GM10248 (cell line): ENCODE results near the gene ITPR1.

Experiments used
- CTCF ChIA-PET: fragments of 300-600 bp; sonication (Branson Sonifier 250); formaldehyde crosslinking; extraction: SDS; loops from one replicate; lab custom pipeline; 2021; ENCODE audit warnings: antibody characterized with exemption; lab: Yijun Ruan, JAX
- POLR2A ChIA-PET: fragments of 350-650 bp; sonication (Branson Sonifier 250); formaldehyde crosslinking; extraction: SDS; loops from one replicate; lab custom pipeline; 2020; ENCODE audit warnings: antibody characterized with exemption; lab: Yijun Ruan, JAX
- DNase-seq: peaks from one replicate; pipeline ENCODE4 v3.0.0; 2012; ENCODE audit errors: extremely low spot score
- TF ChIP-seq, protein P1 (sequence below): IDR thresholded peaks from 2 replicates; pipeline ENCODE4 v1.5.1; 2012; ENCODE audit warnings: mild to moderate bottlenecking, low read depth; ENCODE audit errors: extremely low read depth, missing control alignments, control extremely low read depth

The ITPR1 gene

DNA sequence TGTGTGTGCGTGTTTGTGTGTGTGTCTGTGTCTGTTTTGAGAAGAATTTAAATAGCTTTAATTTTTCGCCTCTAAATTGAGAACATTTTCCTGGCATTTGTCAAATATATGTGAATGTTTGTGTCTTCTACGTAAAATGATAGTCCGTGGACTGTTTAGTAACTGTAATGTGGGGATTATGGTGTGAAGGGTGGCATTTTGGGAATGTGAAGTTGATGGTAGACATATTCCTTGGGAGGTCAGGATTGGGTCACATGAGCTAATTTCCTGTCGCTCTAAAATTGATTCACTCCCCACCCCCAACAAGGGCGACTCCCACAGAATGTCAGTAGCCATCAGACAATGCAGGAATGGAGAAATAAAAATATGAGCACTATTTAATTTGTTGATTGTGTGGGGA is 107.3 kb downstream of the ITPR1 start:
- CTCF ChIA-PET, result no interaction called here

DNA sequence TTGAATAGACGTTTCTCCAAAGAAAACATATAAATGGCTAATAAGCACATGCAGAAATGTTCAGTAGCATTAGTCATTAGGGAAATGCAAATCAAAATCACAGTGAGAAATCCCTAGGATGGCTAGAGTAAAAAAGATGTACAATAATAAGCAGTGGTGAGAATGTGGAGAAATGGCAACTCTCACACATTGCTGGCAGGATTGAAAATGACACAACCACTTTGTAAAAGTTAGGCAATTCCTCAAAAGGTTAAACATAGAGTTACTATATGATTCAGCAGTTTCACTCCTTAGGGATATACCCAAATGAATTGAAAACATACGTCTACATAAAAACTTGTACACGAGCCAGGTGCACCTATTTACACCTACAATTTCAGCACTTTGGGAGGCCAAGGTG is 108.7 kb downstream of the ITPR1 start:
- ChIA-PET POLR2A (no interaction called here), CTCF (interaction anchor here (2.2 kb wide), 1 partner anchor 18 kb away, joined by 7 read pairs; no protein-coding TSS in a partner anchor)
- no peak for DNase-seq
- TF ChIP-seq, protein P1, sequence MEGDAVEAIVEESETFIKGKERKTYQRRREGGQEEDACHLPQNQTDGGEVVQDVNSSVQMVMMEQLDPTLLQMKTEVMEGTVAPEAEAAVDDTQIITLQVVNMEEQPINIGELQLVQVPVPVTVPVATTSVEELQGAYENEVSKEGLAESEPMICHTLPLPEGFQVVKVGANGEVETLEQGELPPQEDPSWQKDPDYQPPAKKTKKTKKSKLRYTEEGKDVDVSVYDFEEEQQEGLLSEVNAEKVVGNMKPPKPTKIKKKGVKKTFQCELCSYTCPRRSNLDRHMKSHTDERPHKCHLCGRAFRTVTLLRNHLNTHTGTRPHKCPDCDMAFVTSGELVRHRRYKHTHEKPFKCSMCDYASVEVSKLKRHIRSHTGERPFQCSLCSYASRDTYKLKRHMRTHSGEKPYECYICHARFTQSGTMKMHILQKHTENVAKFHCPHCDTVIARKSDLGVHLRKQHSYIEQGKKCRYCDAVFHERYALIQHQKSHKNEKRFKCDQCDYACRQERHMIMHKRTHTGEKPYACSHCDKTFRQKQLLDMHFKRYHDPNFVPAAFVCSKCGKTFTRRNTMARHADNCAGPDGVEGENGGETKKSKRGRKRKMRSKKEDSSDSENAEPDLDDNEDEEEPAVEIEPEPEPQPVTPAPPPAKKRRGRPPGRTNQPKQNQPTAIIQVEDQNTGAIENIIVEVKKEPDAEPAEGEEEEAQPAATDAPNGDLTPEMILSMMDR, result no peak

More for the DNA sequence above, 107.3 kb downstream of the ITPR1 start:
- TF ChIP-seq, protein P1, result no peak
- no peak for DNase-seq
- POLR2A ChIA-PET, result no interaction called here

DNA sequence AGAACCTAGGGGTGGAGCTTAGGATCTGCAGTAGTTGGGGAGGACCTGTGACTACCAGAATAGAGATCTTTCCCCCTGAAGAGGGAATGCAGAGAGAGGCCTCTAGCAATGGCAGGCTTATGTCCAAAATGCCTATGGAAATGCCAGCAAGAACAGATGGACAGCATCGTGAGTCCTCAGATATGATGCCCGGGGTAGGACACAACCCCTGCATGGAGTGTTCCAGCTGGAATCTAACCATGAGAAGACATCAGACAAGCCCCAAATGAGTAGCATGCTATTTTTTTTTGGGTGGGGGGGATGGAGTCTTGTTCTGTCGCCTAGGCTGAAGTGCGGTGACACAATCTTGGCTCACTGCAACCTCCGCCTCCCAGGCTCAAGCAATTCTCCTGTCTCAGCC is 111.5 kb downstream of the ITPR1 start:
- TF ChIP-seq, protein P1, result no peak
- ChIA-PET POLR2A (no interaction called here), CTCF (interaction anchor here (0.6 to 1.0 kb wide), 2 partner anchors 47 to 254 kb away, joined by 3 to 6 read pairs; no protein-coding TSS in a partner anchor)
- DNase-seq, result no peak

DNA sequence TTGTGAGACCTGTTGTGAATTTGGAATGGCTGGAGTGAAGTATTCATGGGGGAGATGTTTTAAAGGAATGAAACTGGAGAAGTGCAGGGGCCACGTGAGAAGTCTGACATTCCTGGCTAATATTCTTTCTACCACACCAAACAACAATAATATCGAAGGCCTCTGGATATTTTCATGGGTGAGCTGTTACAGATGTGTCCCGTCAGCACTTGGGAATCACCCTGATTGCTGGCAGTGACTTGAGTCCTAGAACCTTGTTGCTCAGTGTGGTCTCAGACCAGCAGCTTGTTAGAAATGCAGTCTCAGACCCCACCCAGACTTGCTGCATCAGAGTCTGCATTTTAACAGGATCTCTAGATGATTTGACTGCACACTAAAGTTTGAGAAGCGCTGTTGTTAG is 113.8 kb downstream of the ITPR1 start:
- TF ChIP-seq, protein P1, result no peak
- POLR2A ChIA-PET, result no interaction called here
- no peak for DNase-seq
- CTCF ChIA-PET, result interaction anchor here (1.9 kb wide), 1 partner anchor 27 kb away, joined by 4 read pairs; no protein-coding TSS in a partner anchor

DNA sequence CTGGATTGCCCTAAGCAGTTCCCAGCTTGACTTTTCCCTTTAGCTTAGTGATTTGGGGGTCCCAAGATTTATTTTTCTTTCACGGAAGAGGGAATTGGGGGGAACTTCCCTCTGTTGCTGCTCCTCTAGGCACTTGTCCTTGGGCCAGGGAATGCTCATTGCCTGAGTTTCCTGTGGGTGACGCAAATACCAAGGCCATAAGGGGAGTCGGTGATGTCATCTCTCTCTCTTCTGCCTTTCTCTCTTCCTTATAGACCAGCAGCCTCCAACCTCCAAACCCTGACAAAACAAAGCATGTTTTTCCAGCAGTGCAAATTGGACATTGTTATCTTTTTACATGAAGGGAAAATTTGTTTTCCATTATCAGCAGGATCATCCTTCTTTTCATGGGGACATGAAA is 120.2 kb downstream of the ITPR1 start:
- DNase-seq, result no peak
- TF ChIP-seq, protein P1, result no peak
- POLR2A ChIA-PET, result no interaction called here
- CTCF ChIA-PET, result interaction anchor here (2.6 kb wide), 1 partner anchor 20 kb away, joined by 17 read pairs; no protein-coding TSS in a partner anchor

DNA sequence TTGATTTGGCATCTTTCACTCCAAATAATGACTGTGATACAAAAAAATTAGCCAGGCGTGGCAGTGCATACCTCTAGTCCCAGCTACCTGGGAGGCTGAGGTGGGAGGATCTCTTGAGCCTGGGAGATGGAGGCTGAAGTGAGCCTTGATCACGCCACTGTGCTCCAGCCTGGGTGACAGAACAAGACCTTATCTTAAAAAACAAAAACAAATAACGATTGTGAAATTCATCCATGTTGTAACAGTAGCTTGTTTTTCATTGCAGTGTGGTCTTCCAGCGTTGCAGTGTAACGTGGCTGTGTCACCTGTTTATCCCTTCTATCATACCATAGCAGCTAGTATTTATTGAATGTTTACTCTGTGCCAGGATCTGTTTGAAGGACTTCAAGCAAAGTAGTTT is 120.9 kb downstream of the ITPR1 start:
- CTCF ChIA-PET, result interaction anchor here (2.1 to 2.6 kb wide), 2 partner anchors 19 to 263 kb away, joined by 6 to 17 read pairs; no protein-coding TSS in a partner anchor
- TF ChIP-seq, protein P1, result no peak
- POLR2A ChIA-PET, result interaction anchor here (0.6 kb wide), 1 partner anchor 263 kb away, joined by 3 read pairs; no protein-coding TSS in a partner anchor
- no peak for DNase-seq
